Measurements from ENCODE around the gene CYTH3. TPM values are rescaled to one million over a fixed set of nuclear protein-coding genes. Genes with fewer than 3 reads are reported as not detected.

The CYTH3 gene
- total and polyA plus RNA-seq, 2 of the 13 experiments (the other 11 are each of a cell fraction or from before 2014, with no cell fraction given) = 3.1 to 3.8 TPM

DNA sequence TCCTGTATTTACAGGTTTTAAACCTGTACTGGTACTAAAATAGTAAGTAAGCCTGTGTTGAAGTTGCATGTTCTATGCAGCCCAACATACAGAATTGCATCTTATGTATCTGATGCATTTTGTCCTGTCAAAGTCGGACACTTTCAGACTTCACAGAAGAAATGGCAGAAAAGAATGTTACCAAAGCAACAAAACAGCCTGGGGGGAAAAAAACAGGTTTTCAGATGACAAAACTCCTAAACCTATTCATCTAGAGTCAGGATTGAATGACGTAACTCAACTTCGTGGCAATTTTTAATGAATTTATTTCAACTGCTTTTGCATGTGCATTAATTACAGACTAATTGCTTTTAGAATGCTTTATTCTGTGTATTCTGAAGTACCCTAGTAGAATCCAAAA, 28.4 kb downstream of the CYTH3 start:
- no peaks in the 10 kb centered on the region for H3K4me1 ChIP-seq (ENCODE audit: insufficient read depth, low read length)
- no TSS peak for BruUV-seq (replicated peaks)
- POLR2A ChIA-PET = no interaction called here
- H4K20me1 ChIP-seq (ENCODE audit: insufficient read depth, low read length) = peaks cover 19% of the 10 kb centered on the region; the same call in 1 of the 2 replicates
- intact Hi-C loops (cut with micrococcal nuclease; ENCODE audit: unreplicated experiment) (no loop called here), in situ Hi-C loops (cut with HindIII; ENCODE audit: extremely low pct_ligation_motif_present, low pct_unique_long_range_greater_than_20kb) (no loop called here)
- no peak overlapping the region for H3K9ac ChIP-seq (ENCODE audit: insufficient read depth, low read depth, low read length)
- H3K27ac ChIP-seq (ENCODE audit: extremely low read length, insufficient read depth, low read length) = no peak overlapping the region
- H3K27me3 ChIP-seq (ENCODE audit: control insufficient read depth in 1 of 2, insufficient read depth in 2 of 2, low read length in 2 of 2) = peaks cover 0 to 56% of the 10 kb centered on the region in 2 experiments; a peak in 4 of 5 replicates
- no peaks in the 10 kb centered on the region for H3K79me2 ChIP-seq (ENCODE audit: insufficient read depth, low read length)
- no peaks in the 10 kb centered on the region for H3K36me3 ChIP-seq (replicated peaks in 1 of 2; ENCODE audit: control insufficient read depth in 1 of 2, insufficient read depth in 2 of 2, low read length in 2 of 2)
- DNase-seq (ENCODE audit: low spot score) (no peak), ATAC-seq (no peak), FAIRE-seq (no peak)
- H3K4me3 ChIP-seq (replicated peaks in 1 of 3; ENCODE audit: insufficient read depth in 1 of 3, low read depth in 2 of 3, low read length in 3 of 3) = no peak overlapping the region
- TF ChIP-seq RXRB (CRISPR knock-in tag; IDR thresholded peaks at IDR 0.05; ENCODE audit: borderline replicate concordance) (no peak), SALL1 (CRISPR knock-in tag; IDR thresholded peaks at IDR 0.05) (no peak), ZNF501 (CRISPR knock-in tag; IDR thresholded peaks at IDR 0.05) (no peak), KLF13 (CRISPR knock-in tag; IDR thresholded peaks at IDR 0.05) (no peak), PHF20 (CRISPR knock-in tag; IDR thresholded peaks at IDR 0.05) (no peak), MEIS1 (CRISPR knock-in tag; IDR thresholded peaks at IDR 0.05; ENCODE audit: borderline replicate concordance) (no peak), ZBTB38 (CRISPR knock-in tag; IDR thresholded peaks at IDR 0.05) (no peak), ARNT2 (CRISPR knock-in tag; IDR thresholded peaks at IDR 0.05; ENCODE audit: low read depth) (no peak), ZNF557 (CRISPR knock-in tag; IDR thresholded peaks at IDR 0.05) (no peak), ZNF329 (CRISPR knock-in tag; IDR thresholded peaks at IDR 0.05; ENCODE audit: low read depth) (no peak)
- TF ChIP-seq, protein P1, sequence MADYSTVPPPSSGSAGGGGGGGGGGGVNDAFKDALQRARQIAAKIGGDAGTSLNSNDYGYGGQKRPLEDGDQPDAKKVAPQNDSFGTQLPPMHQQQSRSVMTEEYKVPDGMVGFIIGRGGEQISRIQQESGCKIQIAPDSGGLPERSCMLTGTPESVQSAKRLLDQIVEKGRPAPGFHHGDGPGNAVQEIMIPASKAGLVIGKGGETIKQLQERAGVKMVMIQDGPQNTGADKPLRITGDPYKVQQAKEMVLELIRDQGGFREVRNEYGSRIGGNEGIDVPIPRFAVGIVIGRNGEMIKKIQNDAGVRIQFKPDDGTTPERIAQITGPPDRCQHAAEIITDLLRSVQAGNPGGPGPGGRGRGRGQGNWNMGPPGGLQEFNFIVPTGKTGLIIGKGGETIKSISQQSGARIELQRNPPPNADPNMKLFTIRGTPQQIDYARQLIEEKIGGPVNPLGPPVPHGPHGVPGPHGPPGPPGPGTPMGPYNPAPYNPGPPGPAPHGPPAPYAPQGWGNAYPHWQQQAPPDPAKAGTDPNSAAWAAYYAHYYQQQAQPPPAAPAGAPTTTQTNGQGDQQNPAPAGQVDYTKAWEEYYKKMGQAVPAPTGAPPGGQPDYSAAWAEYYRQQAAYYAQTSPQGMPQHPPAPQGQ (CRISPR knock-in tag; IDR thresholded peaks at IDR 0.05; ENCODE audit: borderline replicate concordance) = no peak
- TF ChIP-seq, protein P2, sequence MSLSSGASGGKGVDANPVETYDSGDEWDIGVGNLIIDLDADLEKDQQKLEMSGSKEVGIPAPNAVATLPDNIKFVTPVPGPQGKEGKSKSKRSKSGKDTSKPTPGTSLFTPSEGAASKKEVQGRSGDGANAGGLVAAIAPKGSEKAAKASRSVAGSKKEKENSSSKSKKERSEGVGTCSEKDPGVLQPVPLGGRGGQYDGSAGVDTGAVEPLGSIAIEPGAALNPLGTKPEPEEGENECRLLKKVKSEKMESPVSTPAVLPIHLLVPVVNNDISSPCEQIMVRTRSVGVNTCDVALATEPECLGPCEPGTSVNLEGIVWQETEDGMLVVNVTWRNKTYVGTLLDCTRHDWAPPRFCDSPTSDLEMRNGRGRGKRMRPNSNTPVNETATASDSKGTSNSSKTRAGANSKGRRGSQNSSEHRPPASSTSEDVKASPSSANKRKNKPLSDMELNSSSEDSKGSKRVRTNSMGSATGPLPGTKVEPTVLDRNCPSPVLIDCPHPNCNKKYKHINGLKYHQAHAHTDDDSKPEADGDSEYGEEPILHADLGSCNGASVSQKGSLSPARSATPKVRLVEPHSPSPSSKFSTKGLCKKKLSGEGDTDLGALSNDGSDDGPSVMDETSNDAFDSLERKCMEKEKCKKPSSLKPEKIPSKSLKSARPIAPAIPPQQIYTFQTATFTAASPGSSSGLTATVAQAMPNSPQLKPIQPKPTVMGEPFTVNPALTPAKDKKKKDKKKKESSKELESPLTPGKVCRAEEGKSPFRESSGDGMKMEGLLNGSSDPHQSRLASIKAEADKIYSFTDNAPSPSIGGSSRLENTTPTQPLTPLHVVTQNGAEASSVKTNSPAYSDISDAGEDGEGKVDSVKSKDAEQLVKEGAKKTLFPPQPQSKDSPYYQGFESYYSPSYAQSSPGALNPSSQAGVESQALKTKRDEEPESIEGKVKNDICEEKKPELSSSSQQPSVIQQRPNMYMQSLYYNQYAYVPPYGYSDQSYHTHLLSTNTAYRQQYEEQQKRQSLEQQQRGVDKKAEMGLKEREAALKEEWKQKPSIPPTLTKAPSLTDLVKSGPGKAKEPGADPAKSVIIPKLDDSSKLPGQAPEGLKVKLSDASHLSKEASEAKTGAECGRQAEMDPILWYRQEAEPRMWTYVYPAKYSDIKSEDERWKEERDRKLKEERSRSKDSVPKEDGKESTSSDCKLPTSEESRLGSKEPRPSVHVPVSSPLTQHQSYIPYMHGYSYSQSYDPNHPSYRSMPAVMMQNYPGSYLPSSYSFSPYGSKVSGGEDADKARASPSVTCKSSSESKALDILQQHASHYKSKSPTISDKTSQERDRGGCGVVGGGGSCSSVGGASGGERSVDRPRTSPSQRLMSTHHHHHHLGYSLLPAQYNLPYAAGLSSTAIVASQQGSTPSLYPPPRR (CRISPR knock-in tag; IDR thresholded peaks at IDR 0.05; ENCODE audit: borderline replicate concordance) = no peak
- TF ChIP-seq, protein P3, sequence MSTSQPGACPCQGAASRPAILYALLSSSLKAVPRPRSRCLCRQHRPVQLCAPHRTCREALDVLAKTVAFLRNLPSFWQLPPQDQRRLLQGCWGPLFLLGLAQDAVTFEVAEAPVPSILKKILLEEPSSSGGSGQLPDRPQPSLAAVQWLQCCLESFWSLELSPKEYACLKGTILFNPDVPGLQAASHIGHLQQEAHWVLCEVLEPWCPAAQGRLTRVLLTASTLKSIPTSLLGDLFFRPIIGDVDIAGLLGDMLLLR (CRISPR knock-in tag; IDR thresholded peaks at IDR 0.05) = no peak
- CTCF ChIA-PET (ENCODE audit: low intra/inter-chr PET ratio, low total read pairs) = no interaction called here
- H3K9me3 ChIP-seq (ENCODE audit: low read length) = no peaks in the 10 kb centered on the region
- 58% methylated on average over 3 of the region's 3 CpGs for WGBS (ENCODE audit: low lambda C conversion rate)
- H3K4me2 ChIP-seq (ENCODE audit: low read depth, low read length) = no peak overlapping the region
- H2AFZ ChIP-seq (ENCODE audit: low read length) = no peak overlapping the region
